ENCODE measurements around the gene AMER2. TPM values are rescaled to one million over a fixed set of nuclear protein-coding genes. Genes with fewer than 3 reads are reported as not detected.

AMER2 gene
- total and polyA plus RNA-seq, 2 donors (not counting 1 experiment from before 2014, with no cell fraction given) = not detected

DNA sequence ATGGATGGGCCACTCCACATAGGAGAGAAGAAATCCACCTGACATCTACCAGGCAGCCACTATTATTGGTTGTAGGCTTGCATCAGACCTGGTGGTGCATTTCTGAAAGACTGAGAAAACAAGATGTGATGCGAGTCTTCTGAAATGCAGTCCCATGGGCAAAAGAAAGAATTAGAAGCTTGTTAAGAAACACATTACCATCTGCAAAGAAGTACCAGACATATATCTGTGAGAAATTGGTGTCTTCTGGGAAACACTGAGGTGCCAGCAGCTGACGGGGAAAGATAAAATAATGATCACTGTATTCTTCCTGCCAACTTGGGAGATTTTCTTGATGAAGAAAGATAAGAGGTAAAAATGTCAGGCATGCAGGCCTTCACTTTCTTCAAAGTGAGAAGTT is 14.4 kb downstream of the AMER2 start:
- no peak for DNase-seq
- Mint-ChIP-seq H3K4me3 (no peak overlapping the region), H3K27me3 (peaks cover 5% of the 10 kb centered on the region), H3K4me1 (no peaks in the 10 kb centered on the region), H3K27ac (no peak overlapping the region), H3K9me3 (ENCODE audit: insufficient read depth) (no peaks in the 10 kb centered on the region)
- Histone ChIP-seq H4K20me1 (ENCODE audit: control insufficient read depth, insufficient read depth, low read length, poor library complexity, severe bottlenecking) (no peaks in the 10 kb centered on the region), H2AFZ (ENCODE audit: insufficient read depth, low read depth, low read length, poor library complexity, severe bottlenecking) (no peak overlapping the region), H3K36me3 (replicated peaks in 1 of 2; ENCODE audit: control extremely low read depth in 1 of 2, control insufficient read depth in 1 of 2, extremely low read depth in 1 of 2, insufficient read depth in 2 of 2, low read length in 1 of 2) (no peaks in the 10 kb centered on the region), H3K79me2 (ENCODE audit: control insufficient read depth, insufficient read depth, low read length) (no peaks in the 10 kb centered on the region), H3K27ac (ENCODE audit: low read length in 2 of 2) (no peak overlapping the region), H3K9me3 (ENCODE audit: control extremely low read depth in 1 of 3, control insufficient read depth in 2 of 3, insufficient read depth in 1 of 3, low read length in 2 of 3) (no peaks in the 10 kb centered on the region), H3K4me1 (ENCODE audit: control insufficient read depth in 2 of 2, insufficient read depth in 2 of 2, low read length in 2 of 2) (no peaks in the 10 kb centered on the region), H3K4me3 (ENCODE audit: control extremely low read depth in 1 of 5, extremely low read depth in 1 of 5, insufficient read depth in 1 of 5, low read depth in 2 of 5, low read length in 4 of 5) (no peak overlapping the region), H3K4me2 (replicated peaks; ENCODE audit: low read depth, low read length, poor library complexity, severe bottlenecking) (no peak overlapping the region), H3K27me3 (replicated peaks in 1 of 4; ENCODE audit: control extremely low read depth in 1 of 4, control insufficient read depth in 3 of 4, insufficient read depth in 4 of 4, low read length in 3 of 4) (no peaks in the 10 kb centered on the region), H3K9ac (ENCODE audit: low read length) (no peak overlapping the region)
- ChIA-PET POLR2A (no interaction called here), CTCF (no interaction called here)
- no peak for ATAC-seq (ENCODE audit: low read depth)
- 60% methylated on average over 1 of the region's 2 CpGs for WGBS (ENCODE audit: insufficient coverage)
- intact Hi-C loops (cut with micrococcal nuclease) = no loop called here
- TF ChIP-seq, protein P1, sequence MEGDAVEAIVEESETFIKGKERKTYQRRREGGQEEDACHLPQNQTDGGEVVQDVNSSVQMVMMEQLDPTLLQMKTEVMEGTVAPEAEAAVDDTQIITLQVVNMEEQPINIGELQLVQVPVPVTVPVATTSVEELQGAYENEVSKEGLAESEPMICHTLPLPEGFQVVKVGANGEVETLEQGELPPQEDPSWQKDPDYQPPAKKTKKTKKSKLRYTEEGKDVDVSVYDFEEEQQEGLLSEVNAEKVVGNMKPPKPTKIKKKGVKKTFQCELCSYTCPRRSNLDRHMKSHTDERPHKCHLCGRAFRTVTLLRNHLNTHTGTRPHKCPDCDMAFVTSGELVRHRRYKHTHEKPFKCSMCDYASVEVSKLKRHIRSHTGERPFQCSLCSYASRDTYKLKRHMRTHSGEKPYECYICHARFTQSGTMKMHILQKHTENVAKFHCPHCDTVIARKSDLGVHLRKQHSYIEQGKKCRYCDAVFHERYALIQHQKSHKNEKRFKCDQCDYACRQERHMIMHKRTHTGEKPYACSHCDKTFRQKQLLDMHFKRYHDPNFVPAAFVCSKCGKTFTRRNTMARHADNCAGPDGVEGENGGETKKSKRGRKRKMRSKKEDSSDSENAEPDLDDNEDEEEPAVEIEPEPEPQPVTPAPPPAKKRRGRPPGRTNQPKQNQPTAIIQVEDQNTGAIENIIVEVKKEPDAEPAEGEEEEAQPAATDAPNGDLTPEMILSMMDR (IDR thresholded peaks at IDR 0.05) = no peak
- TF ChIP-seq EZH2 (IDR thresholded peaks at IDR 0.05; ENCODE audit: borderline replicate concordance, insufficient read depth, low read depth, low read length, poor library complexity, severe bottlenecking) = no peak

DNA sequence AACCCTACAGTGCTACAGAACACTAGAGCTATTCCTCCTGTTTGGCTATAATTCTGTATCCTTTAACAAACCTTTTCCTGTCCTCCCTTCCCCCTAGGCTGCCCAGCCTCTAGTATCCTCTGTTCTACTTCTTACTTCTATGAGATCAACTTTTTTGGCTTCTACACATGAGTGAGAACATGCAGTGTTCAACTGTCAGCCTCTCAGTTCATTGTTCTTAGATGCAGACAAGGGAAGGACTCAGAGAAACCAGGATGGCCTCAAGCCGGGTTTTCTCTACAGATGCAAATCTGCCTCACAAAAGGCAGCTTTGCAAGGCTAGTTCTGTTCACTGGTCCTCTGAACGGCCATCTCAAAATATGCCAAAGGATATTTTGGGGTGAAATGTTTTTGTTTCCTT is 18.4 kb downstream of the AMER2 start:
- WGBS (ENCODE audit: insufficient coverage) = 71% methylated on average over 1 of the region's 2 CpGs
- no peaks in the 10 kb centered on the region for H3K4me1 Mint-ChIP-seq
- peaks cover 0 to 4% (median 1%) of the 10 kb centered on the region in 3 donors for H3K9me3 ChIP-seq (ENCODE audit: control extremely low read depth in 1 of 3, control insufficient read depth in 2 of 3, insufficient read depth in 1 of 3, low read length in 2 of 3)
- no peaks in the 10 kb centered on the region for H3K27me3 ChIP-seq (replicated peaks in 1 of 4; ENCODE audit: control extremely low read depth in 1 of 4, control insufficient read depth in 3 of 4, insufficient read depth in 4 of 4, low read length in 3 of 4)
- ChIA-PET CTCF (no interaction called here), POLR2A (no interaction called here)
- intact Hi-C loops (cut with micrococcal nuclease) = no loop called here
- no peaks in the 10 kb centered on the region for H3K4me1 ChIP-seq (ENCODE audit: control insufficient read depth in 2 of 2, insufficient read depth in 2 of 2, low read length in 2 of 2)
- no peaks in the 10 kb centered on the region for H3K36me3 ChIP-seq (replicated peaks in 1 of 2; ENCODE audit: control extremely low read depth in 1 of 2, control insufficient read depth in 1 of 2, extremely low read depth in 1 of 2, insufficient read depth in 2 of 2, low read length in 1 of 2)
- H3K4me3 Mint-ChIP-seq = no peak overlapping the region
- ATAC-seq (ENCODE audit: low read depth) = no peak
- H3K27me3 Mint-ChIP-seq = peaks cover 6% of the 10 kb centered on the region
- H3K9me3 Mint-ChIP-seq (ENCODE audit: insufficient read depth) = no peaks in the 10 kb centered on the region
- no peaks in the 10 kb centered on the region for H3K79me2 ChIP-seq (ENCODE audit: control insufficient read depth, insufficient read depth, low read length)
- H2AFZ ChIP-seq (ENCODE audit: insufficient read depth, low read depth, low read length, poor library complexity, severe bottlenecking) = no peak overlapping the region
- TF ChIP-seq EZH2 (IDR thresholded peaks at IDR 0.05; ENCODE audit: borderline replicate concordance, insufficient read depth, low read depth, low read length, poor library complexity, severe bottlenecking) = no peak
- TF ChIP-seq, protein P1 (IDR thresholded peaks at IDR 0.05) = no peak
- no peak for DNase-seq
- H3K4me3 ChIP-seq (ENCODE audit: control extremely low read depth in 1 of 5, extremely low read depth in 1 of 5, insufficient read depth in 1 of 5, low read depth in 2 of 5, low read length in 4 of 5) = no peak overlapping the region
- no peak overlapping the region for H3K27ac Mint-ChIP-seq
- no peak overlapping the region for H3K27ac ChIP-seq (ENCODE audit: low read length in 2 of 2)
- no peak overlapping the region for H3K4me2 ChIP-seq (replicated peaks; ENCODE audit: low read depth, low read length, poor library complexity, severe bottlenecking)
- no peaks in the 10 kb centered on the region for H4K20me1 ChIP-seq (ENCODE audit: control insufficient read depth, insufficient read depth, low read length, poor library complexity, severe bottlenecking)
- H3K9ac ChIP-seq (ENCODE audit: low read length) = no peak overlapping the region

All from B cell (primary cell).